Osteoblast (primary cell): Measurements from ENCODE around the gene TTC38. TPM values are rescaled to one million over a fixed set of nuclear protein-coding genes. Genes with fewer than 3 reads are reported as not detected.

Source experiments
- DNase-seq: peaks from one replicate; pipeline ENCODE4 v3.0.0; 2011; ENCODE audit warnings: low spot score, mixed read lengths; ENCODE audit not compliant: insufficient read length; ENCODE audit errors: missing footprints
- H2AFZ ChIP-seq: 2 replicates; pipeline ENCODE4 v1.6.0; 2011; ENCODE audit warnings: mild to moderate bottlenecking, low read length
- H3K27ac ChIP-seq: 2 replicates; pipeline ENCODE4 v1.5.1; 2011; ENCODE audit warnings: mild to moderate bottlenecking, low read depth, low read length, moderate library complexity
- H3K27me3 ChIP-seq: 2 replicates; pipeline ENCODE4 v1.6.0; 2012; ENCODE audit warnings: mild to moderate bottlenecking, control low read depth, inconsistent platforms, low read length, moderate library complexity; ENCODE audit not compliant: insufficient read depth
- H3K36me3 ChIP-seq: 2 replicates; pipeline ENCODE4 v1.5.1; 2011; ENCODE audit warnings: mild to moderate bottlenecking, low read length, control low read depth, moderate library complexity; ENCODE audit not compliant: insufficient read depth
- H3K4me1 ChIP-seq: 2 replicates; pipeline ENCODE4 v1.5.1; 2011; ENCODE audit warnings: mild to moderate bottlenecking, low read length, control low read depth, moderate library complexity; ENCODE audit not compliant: insufficient read depth
- H3K4me2 ChIP-seq: 2 replicates; pipeline ENCODE4 v1.6.0; 2011; ENCODE audit warnings: mild to moderate bottlenecking, low read length; ENCODE audit not compliant: insufficient read depth
- H3K4me3 ChIP-seq: fragments of 200-600 bp; sonication (generic); 3 replicates; pipeline ENCODE4 v1.5.1; 2012; ENCODE audit warnings: mild to moderate bottlenecking, low read length, inconsistent platforms; ENCODE audit not compliant: insufficient read depth
- H3K79me2 ChIP-seq: 2 replicates; pipeline ENCODE4 v1.6.0; 2012; ENCODE audit warnings: mild to moderate bottlenecking, low read length, control low read depth, inconsistent platforms; ENCODE audit not compliant: insufficient read depth
- H3K9me3 ChIP-seq: 2 replicates; pipeline ENCODE4 v1.5.1; 2011; ENCODE audit warnings: low read depth, low read length, control low read depth
- H4K20me1 ChIP-seq: 2 replicates; pipeline ENCODE4 v1.6.0; 2012; ENCODE audit warnings: mild to moderate bottlenecking, low read length, control low read depth; ENCODE audit not compliant: insufficient read depth
- CTCF ChIP-seq: IDR thresholded peaks from 2 replicates; pipeline ENCODE4 v1.5.1; 2011; ENCODE audit warnings: mild to moderate bottlenecking, low read depth, low read length, moderate library complexity; ENCODE audit errors: extremely low read depth
- total RNA-seq: library from RNA; depleted of rRNA; stranded (reverse); fragments of >200 nt; gene quantifications from 2 replicates; pipeline ENCODE4 v1.2.3, GENCODE V29; 2012

TTC38 gene
- total RNA-seq, 1 donor = 29.3 TPM

DNA sequence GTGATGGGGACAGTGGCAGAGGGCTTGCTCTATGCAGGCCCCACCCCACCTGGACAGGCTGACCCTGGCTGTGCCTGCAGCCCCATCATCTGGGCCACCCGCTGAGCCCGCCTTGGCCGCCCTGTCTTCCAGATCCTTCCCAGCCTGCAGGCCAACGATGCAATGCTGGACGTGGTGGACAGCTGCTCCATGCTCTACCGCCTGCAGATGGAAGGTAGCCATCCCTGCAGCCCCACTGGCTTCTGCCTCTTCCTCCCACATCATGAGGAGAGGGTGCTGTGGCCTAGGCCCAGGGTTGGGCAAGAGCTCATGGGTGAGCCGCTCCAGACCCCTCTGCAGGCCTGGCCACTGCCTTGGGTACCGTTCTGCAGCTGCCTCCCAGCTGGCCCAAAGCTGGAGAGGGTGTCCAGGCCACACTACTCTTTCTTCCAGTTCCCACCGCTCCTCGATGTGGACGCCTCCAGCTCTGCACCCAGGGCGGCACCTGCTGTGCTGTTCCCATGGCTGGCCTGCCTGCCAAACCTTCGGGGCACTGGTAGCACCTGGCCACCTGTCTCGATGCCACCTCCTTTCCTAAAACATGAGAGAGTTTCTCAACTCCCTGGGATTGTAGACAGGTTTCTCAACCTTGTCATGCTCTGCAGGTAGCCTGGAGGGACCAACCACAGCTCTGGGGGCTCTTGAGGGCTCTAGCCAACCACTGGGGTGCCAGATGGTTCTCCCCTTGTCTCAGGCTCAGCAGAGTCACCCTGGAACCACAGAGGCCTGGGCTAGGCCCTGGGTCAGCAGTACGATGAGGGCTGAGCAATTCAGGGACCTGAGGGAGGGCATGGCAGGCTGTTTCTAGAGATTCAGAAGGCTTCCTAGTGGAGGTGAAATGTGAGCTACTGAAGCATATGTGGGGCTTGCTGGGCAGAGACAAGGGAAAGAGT lies 19.4 kb downstream of the TTC38 start:
- Histone ChIP-seq H3K9me3 (no peaks in the 10 kb centered on the region), H3K4me1 (no peaks in the 10 kb centered on the region), H3K79me2 (no peaks in the 10 kb centered on the region), H3K36me3 (peaks cover 26% of the 10 kb centered on the region), H4K20me1 (no peaks in the 10 kb centered on the region), H3K4me3 (no peak overlapping the region), H3K4me2 (no peak overlapping the region), H3K27me3 (no peaks in the 10 kb centered on the region), H3K27ac (no peak overlapping the region), H2AFZ (no peak overlapping the region)
- TF ChIP-seq CTCF = no peak
- DNase-seq = peak; percentile 74

DNA sequence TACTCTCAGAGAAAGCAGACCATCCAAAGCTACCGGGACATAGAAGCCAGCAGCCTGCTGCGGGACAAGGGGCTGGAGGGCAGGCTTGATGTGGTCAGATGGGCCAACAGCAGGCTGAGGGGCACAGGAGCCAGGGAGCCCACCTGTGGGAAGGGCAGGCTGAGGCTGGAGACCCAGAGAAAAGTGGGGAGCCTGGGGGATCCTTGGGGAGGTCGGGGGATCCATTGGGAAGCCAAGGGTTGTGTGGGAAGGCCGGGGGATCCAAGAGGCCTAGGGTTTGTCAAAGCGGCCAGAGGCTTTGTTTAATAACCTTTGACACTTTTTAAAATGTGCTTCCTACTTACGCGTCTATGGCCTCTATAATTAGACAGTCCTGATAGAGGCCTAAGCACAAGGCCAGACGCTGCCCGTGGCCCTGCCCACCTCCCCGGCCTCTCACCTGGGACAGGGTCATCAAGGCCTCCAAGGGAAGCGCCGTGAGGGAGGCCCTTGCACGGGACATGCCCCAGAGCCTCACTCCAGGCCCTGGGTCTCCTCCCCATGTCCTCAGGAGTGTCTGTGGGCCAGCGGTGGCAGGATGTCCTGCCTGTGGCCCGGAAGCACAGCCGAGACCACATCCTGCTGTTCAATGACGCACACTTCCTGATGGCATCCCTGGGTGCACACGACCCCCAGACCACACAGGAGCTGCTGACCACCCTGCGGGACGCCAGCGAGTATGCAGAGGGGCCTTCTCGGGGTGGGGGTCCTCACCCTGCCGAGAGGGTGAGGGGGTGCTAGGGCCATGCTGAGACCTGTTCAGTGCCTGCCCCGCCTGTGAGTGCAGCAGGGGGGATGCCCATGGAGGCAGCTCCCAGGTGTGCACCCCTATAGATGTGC lies 20.3 kb downstream of the TTC38 start:
- no peak overlapping the region for H2AFZ ChIP-seq
- H3K9me3 ChIP-seq = no peaks in the 10 kb centered on the region
- H3K27me3 ChIP-seq = no peaks in the 10 kb centered on the region
- H3K4me1 ChIP-seq = no peaks in the 10 kb centered on the region
- no peak overlapping the region for H3K4me3 ChIP-seq
- no peaks in the 10 kb centered on the region for H3K79me2 ChIP-seq
- no peak for TF ChIP-seq CTCF
- H3K36me3 ChIP-seq = peaks cover 33% of the 10 kb centered on the region
- DNase-seq = peak; percentile 56
- H3K4me2 ChIP-seq = no peak overlapping the region
- no peak overlapping the region for H3K27ac ChIP-seq
- no peaks in the 10 kb centered on the region for H4K20me1 ChIP-seq

- Histone ChIP-seq H4K20me1 (no peaks in the 10 kb centered on the region), H2AFZ (no peak overlapping the region), H3K9me3 (no peaks in the 10 kb centered on the region), H3K4me3 (no peak overlapping the region), H3K27me3 (no peaks in the 10 kb centered on the region), H3K79me2 (no peaks in the 10 kb centered on the region), H3K4me2 (no peak overlapping the region), H3K4me1 (no peaks in the 10 kb centered on the region), H3K27ac (no peak overlapping the region), H3K36me3 (peaks cover 38% of the 10 kb centered on the region)
- DNase-seq = peak; percentile 77
- TF ChIP-seq CTCF = no peak
These were observed 21.0 kb downstream of the TTC38 start for GRCh38 chr22:46288846-46289243.
